Activated CD4-positive, alpha-beta T cell treated with anti-CD3 and anti-CD28 coated beads, Interleukin-10, Interleukin-2, amounts not matched to agents 100 ng/mL and 50 ng/mL, durations not matched to agents 16 hours and 8 hours (primary cell): ENCODE results near the gene CROCC2.

Experiments used
- DNase-seq: peaks from one replicate; pipeline ENCODE4 v3.0.0-alpha.2; 2020

Gene CROCC2

DNA sequence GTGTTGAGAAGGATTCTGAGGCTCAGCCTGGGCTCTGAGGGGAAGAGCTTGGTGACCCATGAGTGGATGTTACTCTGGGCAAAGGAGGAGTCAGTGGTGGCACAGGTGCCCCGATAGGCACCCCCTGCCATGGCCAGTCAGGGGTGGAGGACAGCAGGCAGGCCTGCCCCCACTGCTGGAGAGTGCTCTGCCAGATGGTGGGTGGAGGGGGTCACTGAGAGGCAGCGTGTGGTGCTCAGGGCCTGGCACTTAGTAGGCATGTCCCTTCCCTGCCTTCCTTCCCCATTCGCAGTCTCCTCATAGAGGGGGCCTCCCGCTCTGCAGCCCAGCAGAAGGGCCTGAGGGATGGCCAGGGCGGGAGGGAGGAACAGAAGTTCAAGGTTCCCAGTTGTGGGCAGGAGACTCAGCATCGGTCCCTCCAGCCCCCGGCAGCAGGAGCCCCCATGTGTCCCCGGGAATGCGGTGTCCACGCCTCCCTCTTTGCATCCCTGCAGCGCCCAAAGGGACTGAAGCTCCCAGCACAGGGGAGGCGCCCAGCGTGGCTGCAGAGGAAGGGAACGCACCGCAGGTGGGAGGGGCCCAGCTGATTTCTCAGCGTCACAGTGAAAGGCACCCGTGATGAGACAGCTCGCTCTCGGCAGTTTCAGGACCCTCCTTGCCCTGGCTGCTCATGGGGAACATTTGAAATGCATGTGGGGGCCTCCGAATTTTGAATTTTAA is 86.6 kb downstream of the CROCC2 start:
- DNase-seq: no peak

DNA sequence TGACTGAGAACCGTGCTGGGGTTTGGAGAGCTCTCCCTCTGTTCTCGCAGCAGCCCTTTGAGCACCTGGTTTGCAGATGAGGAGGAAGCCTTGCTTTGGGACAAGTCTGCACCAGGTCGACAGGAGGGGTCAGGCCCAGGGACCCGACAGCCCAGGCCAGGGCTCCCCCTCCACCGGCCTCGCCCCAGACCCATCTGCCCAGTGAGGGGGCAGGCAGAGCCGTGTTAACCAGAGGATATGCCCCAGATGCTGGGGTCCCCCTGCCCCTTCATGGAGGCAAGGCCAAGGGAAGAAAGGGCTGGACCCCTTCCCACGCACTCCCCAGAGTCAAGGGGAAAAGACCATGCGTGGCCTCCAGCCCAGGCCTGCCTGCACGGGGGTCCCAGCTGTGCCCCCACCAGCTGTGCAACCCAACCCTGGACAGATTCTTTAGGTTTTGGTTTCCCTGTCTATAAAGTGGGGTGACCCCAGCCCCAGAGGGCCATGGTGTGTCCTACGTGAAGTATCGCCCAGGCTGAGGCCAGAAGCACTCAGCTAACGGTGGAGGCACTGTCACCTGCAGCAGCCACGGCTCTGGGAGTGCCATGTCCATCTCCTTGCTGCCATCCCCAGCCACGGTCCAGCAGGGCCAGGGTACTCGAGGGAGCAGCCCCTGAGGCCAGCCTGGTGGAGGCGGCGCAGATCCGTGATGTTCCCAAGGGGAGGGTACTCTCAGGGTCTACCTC is 87.5 kb downstream of the CROCC2 start:
- DNase-seq: no peak

DNA sequence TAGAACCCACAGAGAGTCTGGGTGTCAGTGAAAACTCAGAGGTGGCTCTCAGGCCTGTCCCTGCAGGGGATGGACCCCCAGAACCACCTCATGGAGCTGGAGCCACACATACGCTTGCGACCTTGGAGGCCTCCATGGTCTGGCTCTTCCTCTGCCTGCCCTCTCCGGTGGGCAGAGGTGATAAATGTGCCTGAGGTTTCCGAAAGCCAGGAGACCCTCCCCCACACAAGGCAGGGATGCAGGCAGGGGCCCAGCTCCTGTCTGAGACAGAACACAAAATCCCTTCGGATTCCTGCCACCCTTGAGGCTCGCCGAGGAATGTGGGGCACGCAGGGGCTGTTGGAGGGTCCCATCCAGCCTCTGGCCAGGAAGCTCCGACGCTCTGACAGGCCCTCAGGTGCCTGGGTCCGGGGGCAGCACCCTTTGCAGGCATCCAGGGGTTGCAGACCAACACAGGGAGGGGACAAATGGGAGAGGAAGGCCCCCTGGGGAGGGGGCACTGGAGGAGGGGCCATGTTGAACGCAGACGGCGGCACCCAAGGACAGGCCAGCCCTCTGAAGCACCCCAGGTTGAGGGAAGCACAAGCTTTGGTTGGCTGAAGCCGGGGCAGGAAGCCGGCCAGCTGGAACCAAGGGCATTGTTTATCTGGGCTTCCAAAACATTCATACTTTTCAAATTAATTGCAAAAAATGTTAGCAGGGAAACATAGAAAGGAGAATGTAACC is 88.2 kb downstream of the CROCC2 start:
- no peak for DNase-seq

DNA sequence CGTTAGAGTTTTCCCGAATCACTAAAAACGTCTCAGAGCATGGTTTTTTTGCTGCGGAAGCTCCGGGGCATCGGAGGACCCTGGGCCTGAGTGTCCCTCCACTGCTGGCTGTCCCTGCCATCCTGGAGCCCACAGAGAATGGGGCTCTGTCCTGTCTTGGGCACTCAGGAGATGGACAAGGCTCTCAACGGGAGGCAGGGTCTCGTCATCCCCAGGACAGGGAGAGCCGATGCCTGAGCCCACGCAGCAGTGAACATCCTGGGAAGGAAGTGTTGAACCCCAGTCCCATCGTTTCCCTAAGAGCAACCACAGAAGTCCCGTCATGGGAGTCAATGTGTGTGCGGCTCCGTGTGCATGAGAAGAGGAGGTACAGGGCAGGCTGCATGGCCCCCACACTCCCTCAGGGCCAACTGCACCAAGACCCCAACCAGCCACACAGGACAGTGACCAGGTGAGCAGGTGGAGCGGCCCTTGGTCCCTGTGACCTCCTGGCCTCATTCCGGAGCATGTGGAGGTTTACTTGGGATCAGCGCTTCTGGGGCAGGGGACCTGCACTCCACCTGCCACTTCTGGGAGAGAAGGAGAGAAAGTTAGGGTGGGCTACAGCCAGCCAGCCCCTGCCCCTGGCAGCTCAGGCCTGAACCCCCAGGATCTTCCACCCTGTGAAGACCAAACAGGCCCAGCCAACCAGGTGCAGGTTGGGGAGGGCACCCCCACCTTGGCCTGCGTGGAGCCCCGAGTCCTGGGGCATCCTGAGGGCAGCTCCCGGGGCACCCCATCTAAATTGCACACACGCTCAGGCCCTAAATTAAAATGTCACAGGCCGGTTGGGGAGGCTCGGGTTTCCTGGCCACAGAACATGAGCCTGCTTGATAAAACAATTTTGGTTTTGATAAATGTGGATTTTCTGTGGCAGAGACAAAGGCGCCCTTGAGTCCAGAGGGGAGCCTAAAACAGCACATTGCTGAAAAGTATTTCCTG is 89.2 kb downstream of the CROCC2 start:
- no peak for DNase-seq

DNA sequence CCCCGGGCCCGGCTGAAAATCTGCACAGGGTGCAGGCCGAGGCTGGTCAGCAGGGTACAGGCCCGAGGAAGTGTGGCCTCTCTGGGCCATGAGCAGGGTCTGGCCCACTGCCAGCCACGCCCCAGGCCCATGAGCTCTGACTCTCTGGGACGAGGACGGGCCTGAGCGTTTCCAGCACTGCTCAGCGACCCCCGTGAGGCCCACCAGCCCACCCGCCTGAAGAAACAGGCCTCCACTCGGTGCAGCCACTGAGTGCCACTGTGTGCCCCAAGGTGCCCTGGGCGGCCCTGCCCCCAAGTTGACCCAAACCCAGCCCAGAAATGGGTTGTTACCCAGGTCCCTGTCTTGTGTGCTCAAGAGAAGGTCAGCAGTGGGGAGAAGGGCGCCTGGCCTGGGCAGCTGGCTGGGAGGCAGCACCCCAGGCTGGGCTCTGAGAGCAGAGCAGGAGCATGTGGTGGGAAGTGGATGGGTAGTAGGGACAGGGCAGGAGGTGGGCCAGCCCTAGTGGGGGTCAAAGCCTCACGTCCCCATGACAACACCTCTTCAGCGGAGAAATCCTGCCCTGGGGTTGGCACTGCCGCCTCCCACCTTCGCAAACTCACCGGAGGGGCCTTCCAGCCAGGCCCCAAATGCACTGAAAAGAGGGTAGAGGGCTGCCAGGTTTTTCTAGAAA is 90.2 kb downstream of the CROCC2 start:
- DNase-seq: no peak

DNA sequence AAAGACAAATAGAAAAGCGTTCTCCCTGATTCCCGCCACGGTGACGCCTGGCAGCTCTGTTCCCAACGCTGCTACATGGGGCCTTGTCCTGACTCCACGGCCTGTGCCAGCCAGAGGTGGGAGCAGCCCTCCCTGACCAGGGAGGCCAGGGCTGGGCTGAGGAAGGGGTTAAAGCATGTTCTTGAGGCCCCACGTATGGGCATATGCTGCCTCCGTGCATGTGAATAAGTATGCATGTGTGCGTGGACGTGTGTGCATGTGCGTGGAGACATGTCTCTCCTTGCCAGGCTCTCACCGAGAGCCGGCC is 90.7 kb downstream of the CROCC2 start:
- no peak for DNase-seq

DNA sequence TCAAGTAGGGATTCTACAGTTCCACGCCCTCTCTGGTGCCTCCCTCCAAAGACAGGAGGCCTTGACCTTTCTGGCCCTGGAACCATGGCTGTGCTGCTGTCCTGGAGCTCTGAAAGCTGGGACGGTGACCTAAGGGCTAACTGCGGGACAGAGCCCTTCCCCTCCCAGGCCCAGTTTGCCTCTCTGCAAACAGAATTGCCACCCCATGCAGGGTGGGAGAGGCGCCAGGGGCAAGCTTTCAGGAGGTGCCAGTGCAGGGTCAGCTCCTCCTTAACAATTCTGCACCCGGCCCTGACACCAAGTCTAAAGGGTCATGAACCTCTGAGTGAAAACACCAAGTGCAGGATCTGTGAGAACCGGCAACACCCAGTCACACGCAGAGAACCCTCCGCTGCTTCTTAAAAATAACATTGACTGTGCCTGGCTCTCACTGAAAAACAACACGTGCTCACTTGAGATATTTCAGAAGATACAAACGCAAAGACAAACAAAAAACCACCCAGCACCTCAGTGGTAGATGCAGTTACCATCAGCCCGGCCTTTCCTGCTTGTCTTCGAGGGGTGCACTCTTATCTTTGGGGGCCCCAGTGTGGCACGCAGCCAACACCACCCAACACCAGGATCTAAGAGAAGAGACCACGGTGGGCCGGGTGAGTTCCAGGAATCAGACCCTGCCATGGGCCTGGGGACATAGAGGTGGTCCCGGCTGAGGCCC is 91.2 kb downstream of the CROCC2 start:
- no peak for DNase-seq

DNA sequence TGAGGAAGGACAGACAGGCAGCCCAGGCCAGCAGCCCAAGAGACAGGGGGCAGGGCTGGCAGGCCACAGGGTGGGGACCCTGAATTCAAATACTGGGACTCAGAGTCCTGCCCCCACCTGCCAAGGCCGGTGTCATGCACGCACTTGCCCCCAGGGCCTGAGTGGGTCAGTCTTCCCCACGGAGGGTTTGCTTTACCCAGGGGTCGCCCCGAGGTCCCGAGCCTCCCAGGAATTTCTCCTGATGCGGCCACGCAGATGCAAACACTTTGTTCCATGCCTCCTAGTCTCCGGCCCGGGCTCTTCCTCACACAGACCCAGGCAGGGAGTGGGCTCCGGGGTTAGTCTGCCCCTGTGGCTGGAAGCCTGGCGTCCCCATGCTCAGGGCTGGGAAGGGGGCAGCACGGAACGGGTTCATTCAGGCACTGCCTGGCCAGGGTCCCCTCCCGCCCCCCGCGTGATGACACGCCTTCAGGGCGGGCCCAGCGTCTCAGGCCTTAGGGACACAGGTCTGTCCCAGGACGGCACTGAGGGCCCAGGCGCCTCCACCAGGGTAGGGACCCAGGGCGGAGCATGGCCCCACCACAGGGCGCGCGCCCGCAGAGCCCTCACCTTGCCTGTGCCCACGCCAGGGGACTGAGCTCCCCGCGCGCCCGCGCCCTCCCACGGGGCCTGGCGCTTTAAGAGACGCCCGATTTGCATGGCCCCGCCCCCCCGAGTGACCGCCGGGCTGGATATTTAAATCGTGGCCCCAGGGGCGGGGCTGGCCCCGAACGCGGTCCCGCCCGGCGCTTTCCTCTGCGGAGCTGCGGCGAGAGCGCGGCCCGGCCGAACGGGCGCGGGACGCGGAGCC is 91.9 kb downstream of the CROCC2 start, which contains the start of gene SNED1:
Gene SNED1, plus strand, starts transcription at position 763 of the 850 bp plus-strand sequence. CDS start 220 bp downstream, outside the sequence.
- peak; percentile 39 for DNase-seq

DNA sequence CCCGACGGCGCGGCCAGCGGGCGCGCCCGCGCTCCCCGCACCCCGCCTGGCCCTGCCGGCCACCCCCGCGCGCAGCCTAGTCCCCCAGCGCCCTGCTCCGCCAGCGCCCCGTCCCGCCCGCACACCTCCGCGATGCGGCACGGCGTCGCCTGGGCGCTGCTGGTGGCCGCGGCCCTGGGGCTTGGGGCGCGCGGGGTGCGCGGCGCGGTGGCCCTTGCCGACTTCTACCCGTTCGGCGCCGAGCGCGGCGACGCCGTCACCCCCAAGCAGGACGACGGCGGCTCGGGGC is 92.5 kb downstream of the CROCC2 start:
- no peak for DNase-seq

DNA sequence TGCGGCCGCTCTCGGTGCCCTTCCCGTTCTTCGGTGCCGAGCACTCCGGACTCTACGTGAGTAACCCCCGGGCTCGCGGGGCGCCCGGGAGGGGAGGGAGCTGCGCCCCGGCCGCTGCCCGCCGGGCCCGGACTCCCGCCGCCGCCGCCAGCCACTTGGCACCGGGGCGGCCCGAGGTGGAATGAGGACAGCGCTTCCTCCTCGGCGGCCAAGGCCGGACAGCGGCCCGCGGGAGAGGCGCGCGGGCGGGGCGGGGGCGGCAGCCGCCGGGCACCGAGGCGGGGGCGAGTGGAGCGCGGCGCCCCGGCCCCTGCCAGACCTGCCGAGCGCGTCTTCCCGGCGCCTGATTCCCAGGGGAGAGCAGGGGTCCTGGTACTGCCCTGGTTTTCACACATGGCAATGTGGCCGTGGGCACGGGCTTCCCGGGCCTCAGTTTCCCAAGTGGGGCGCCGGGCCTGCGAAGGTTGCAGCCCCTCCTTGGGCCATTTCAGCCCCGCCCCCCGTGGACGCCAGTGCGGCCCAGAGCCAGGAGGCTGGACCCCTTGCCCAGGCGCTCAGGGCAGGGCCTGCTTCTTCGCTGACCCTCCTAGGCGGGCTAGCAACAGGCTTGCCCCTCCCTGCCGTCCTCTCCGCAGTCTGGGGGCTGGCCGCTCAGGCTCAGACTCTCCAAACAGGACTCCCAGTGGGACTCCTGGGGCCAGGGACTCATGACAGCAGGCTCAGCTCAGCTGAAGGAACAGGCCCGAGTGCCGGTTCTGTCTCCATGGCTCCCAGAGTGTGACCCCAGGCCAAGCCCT is 93.1 kb downstream of the CROCC2 start:
- no peak for DNase-seq

DNA sequence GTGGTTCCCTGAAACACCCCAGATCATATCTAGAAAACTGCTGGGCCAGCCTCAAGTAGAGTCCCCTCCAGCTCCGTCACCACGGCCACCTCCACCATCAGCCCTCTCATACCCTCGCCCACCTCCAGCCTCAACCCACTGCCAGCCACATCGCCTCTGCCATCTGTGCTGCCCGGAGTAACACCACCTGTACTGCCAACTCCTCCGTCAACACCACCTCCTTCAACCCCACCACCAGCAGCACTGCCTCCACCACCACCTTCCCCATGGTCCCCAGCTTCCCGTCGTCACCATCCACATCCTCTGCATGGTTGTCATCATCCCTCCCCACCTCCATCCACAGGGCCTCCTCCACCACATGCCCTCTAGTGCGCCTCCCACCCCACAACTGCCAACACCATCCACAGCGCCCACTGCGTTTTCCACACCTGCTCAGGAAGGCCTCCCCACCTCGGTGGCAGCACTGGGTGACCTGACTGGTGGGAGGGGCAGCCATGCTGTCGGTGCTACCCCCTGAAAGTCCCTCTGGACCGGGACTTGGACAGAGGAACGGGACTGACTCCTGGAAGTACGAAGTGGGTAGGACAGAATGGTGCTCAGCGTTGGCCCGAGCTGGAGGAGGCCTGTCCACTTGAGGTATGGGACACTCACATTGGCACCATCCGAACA is 93.9 kb downstream of the CROCC2 start:
- no peak for DNase-seq

DNA sequence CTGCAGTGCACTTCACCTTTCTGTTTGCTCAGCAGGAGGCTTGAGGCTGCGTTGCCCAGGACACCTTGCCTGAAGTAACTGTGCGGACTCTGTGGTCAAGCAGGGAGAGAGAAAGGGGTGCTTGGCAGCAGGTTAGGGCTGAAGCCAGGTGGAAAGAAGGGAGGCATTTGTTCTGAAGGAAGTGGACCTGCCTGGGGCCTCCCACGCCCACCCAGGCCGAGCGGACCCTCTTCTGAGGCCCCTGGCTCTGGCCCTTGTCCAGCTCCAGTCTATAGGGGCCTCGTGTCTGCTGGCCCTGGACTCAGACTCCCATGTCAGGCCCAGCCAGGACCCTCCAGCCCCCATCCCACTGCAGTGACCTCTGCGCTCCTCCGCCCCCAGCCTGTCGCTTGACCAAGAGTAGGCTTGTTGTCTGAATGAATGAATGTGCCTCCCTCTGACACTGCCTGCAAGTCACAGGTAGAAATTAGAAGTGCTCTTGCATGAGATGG is 94.7 kb downstream of the CROCC2 start:
- DNase-seq: no peak

DNA sequence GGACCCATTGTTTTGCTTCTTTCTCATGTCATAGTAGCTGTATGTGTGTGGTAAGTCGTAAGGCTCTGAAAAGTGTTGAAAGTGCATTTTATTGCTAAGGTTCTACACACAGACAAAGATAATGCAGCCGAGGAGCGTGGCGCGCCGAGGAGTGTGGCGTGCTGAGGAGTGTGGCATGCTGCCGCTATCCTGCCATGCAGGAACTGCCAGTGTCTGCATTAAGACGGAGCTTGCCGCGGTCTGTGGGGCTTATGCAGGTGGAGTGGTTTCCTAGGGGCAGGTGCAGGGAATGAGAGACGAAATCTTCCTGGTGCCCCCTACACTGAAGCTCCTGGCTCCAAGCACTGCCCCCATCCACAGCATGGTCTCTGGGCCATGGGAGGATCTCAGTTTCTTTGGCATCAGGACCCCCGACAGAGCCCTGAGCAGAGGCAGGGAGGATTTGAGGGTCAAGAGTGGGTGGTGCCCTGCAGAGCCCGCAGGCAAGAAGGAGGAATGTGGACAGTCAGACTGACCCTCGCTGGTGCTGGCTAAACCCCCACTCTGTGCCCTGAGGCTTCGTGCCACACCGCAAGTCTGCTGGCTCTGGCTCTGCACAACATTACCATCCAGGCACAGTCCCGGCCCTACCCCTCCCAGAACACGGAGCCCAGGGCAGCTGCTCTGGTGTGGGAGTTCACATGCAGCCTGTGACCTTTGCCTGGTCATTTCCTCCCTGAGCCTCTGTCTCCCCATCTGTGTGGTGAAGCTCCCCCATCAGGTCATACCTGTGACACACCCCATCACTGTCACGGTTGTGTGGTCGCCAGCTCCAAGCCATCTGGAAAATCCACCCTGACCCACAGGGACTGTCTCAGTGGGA is 95.5 kb downstream of the CROCC2 start:
- DNase-seq: no peak

DNA sequence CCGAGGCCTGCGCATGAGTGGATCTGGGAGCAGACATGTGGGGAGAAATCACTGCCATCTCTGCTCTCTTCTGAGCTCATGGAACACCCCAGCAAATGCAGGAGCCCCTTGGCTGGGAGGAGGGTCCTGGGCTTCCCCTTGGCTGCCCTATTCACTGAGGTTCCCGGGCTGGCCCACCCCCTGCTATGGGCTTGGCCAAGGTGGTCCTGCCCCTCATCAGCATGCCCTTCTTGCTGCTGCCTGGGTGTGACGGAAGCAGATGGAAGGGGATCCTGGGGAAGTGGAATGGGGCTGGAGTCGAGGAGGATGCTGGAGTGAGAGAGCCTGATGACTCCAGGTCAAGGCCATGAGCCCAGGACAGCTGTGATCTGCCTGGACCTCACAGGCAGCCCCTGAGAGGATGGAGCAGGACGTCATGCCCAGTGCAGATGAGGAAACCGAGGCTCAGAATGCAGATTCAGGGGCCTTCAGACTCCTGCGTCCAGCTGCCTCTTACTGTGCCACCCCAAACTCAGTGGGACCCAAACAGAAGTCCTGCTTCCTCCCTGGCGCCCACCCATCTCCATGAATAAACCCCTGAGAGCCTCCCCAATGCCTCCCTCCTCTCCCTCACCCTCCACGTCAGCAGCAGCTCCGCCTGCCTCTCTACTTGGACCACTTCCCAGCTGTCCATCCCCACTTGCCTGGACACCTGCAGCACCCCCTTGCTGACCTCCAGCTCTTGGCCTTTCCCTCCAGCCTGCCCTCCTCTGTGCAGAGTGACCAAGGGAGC is 96.3 kb downstream of the CROCC2 start:
- DNase-seq: no peak

DNA sequence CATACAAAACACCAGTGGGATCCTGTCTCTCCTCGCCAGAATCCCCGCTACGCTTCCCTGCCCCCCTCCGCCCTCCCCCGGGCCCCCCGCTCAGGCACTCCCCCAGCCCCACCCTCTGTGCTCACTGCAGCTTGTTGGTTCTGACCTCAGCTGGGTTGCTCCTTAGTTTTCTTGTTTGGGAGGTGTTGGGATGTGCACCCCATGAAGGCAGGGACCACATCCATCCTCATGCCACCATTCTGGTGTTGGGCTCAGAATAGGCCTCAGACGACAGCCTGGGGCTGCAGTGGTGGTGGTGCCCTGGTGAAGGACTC is 96.9 kb downstream of the CROCC2 start:
- no peak for DNase-seq

DNA sequence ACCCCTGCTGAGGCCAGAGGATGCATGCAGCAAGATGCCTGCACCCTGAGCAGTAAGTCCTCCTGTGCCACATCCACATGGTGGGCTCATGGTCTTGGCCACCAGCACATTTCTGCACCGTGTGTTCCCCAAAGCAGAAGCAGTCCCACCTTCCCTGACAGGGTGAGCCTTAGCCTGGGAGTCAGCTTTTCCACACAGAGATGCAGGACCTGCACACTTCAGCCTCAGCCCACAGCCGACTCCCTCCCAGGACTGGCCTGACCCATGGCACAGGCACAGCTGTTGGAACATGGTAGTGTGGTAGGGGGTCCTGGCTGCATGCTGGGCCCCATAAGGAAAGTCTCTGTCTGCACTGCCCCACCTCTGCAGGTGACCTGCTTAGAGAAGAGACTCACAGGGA is 97.2 kb downstream of the CROCC2 start:
- DNase-seq: no peak

DNA sequence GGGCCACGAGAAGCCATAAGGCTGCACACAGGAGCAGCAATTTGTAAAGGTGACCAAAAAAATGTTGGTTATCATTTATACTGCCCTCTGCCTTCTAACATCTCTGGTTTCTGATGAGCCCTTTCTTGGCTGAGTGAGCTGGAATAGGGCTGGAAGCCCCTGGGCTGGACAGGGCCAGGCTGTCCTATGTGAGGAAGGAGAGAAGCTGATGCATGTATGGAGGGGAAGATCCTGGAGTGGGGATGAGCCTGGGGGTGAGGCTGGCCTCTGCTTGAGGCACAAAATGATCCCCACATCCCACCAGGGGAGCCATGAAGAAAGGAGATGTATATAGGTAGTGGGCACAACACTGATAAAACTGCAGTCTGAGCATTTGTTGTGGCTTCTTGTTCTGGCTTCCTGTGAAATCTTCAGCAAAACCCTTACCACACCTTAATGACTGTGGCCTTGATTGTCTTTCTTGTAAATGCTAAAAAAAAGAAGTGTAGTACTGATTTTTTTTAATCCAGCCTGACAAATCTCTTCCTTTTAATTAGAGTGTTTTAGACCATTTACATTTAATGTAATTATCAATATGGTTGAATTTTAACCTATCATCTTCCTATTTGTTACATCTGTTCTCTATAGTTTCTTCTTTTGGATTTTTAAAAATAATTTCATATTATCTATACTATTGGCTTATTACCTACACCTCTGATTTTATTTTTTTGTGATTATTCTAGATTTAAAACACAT is 97.9 kb downstream of the CROCC2 start:
- no peak for DNase-seq
